GM12873 (cell line): ENCODE measurements around the gene CYB561.

Experiments used
- CTCF ChIP-seq: IDR thresholded peaks from 2 replicates; pipeline ENCODE4 v1.5.1; 2012; ENCODE audit warnings: low read depth, mild to moderate bottlenecking, moderate library complexity, low read length, control low read depth; ENCODE audit not compliant: insufficient read depth; ENCODE audit errors: missing control alignments

CYB561 gene

DNA sequence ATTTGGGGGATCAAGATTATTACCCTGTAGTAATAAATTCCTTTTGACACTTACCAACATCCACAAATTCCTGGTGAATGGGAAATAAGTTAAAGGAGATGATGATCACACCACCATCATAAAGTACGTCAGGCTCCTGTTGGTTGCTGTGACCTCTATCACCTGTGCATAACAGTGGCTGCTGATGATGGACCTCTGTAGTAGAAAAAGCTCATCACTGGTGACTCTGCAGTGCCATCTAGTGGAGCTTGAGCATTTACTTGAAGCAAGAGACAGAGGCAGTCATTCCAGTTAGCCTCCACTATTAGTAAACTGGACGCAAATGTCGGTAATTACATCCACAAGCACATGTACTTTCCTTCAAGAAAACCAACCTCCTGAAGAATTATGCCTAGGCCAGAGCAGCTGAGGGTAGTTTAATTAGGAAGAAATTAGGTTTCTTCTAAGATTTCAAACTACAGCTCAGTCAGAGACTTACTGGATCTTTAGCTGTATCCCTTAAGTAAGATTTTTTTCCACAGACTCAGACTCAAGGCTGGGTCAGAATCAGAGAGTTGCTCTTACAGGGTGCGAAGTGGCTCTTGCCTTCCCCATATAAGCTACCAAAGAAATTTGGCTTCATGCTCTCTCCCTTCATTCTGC lies 39.3 kb downstream of the CYB561 start:
- peak; percentile 90 for TF ChIP-seq CTCF

- peak; percentile 66 for TF ChIP-seq CTCF
Measured at GRCh38 chr17:63405741-63406261, 40.3 kb downstream of the CYB561 start.

DNA sequence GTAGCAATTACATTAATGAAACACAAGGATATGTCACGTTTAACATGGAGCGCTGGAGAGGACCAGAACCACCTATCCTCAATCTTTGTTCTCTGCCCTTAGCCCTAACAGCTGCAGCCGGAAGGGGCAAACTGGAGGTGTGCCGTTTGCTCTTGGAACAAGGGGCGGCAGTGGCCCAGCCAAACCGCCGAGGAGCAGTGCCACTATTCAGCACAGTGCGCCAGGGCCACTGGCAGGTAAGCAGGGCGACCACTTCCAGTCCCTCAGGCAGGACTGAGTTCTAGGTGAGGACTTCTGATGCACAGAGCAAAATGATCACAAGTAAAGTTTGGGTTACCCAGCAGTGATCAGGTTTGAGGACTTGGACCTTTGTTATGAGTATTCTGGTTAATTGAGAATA lies 41.1 kb downstream of the CYB561 start:
- TF ChIP-seq CTCF = no peak

GRCh38 chr17:63402431-63403212 lies 43.5 kb downstream of the CYB561 start:
- TF ChIP-seq CTCF = no peak

GRCh38 chr17:63399856-63400255 lies 46.2 kb downstream of the CYB561 start:
- no peak for TF ChIP-seq CTCF

DNA sequence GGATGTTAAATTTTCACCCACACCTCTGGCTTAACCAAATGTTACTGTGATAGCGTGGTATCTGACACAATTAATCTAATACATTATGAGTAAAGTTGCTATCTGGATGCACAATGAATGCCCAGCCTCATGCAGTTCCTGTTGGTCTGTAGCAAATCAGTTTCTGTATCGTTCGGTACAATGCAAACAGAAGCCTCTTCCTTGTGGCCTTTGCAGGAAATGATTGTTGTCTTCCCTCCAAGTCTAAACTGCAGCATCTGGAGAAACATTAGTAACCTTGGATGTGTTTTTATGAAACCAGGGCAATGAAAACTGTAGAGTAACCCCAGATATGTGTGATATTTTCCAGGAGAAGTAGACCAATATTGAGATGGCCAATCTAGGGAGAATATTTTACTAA lies 46.8 kb downstream of the CYB561 start:
- TF ChIP-seq CTCF = no peak

DNA sequence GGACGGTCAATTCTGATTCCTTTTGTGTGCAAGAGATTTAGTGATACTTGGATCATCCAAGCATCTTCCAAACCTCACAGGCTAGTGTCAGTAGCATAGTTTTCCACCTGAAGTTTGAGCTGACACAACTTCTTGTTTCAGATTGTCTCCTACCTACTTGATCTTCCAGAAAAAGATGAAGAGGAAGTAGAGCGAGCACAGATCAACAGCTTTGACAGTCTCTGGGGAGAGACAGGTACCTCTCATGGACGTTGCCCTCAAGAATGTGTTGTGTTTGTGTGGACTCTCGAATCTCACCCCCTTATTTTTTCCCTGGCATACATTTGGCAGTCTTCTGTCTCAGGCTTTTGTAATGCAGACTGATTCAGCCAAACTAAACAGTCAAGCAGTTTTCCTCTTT lies 47.4 kb downstream of the CYB561 start:
- TF ChIP-seq CTCF = no peak
